Progenitor cell of endocrine pancreas (in vitro differentiated cells): ENCODE measurements around the gene FKBP9. TPM values are rescaled to one million over a fixed set of nuclear protein-coding genes. Genes with fewer than 3 reads are reported as not detected.

ENCODE experiments used
- DNase-seq: peaks from one replicate; pipeline ENCODE4 v3.0.0; 2021; ENCODE audit warnings: low spot score; ENCODE audit not compliant: unreplicated experiment
- H3K27ac Mint-ChIP-seq: 2 replicates; pipeline ENCODE4 v1.8.0; 2021; ENCODE audit warnings: mild to moderate bottlenecking, moderate library complexity, mixed read lengths
- H3K27me3 Mint-ChIP-seq: 2 replicates; pipeline ENCODE4 v1.8.0; 2021; ENCODE audit warnings: mixed read lengths
- H3K36me3 Mint-ChIP-seq: 2 replicates; pipeline ENCODE4 v1.8.0; 2022; ENCODE audit warnings: mixed read lengths; ENCODE audit not compliant: insufficient read depth
- H3K4me1 Mint-ChIP-seq: 2 replicates; pipeline ENCODE4 v1.8.0; 2021; ENCODE audit warnings: low read depth, mixed read lengths
- H3K4me3 Mint-ChIP-seq: 2 replicates; pipeline ENCODE4 v1.8.0; 2021; ENCODE audit warnings: low read depth, mild to moderate bottlenecking, moderate library complexity, mixed read lengths
- H3K9me3 Mint-ChIP-seq: 2 replicates; pipeline ENCODE4 v1.8.0; 2021; ENCODE audit warnings: low read depth, mixed read lengths
- CTCF ChIP-seq: fragments of 200-600 bp; sonication (generic); IDR thresholded peaks from one replicate; pipeline ENCODE4 v1.5.0; 2021; ENCODE audit warnings: antibody characterized with exemption, mild to moderate bottlenecking; ENCODE audit not compliant: unreplicated experiment
- total RNA-seq: library from RNA; stranded (reverse); gene quantifications from 2 replicates; pipeline ENCODE4 v1.2.1, GENCODE V29; 2021

FKBP9 gene
- total RNA-seq, 1 donor from 2014 or later = 86.4 TPM

- no peak for DNase-seq
- no peaks in the 10 kb centered on the region for H3K9me3 Mint-ChIP-seq
- H3K27me3 Mint-ChIP-seq = no peaks in the 10 kb centered on the region
- H3K4me1 Mint-ChIP-seq = peaks cover 13% of the 10 kb centered on the region
- no peak overlapping the region for H3K4me3 Mint-ChIP-seq
- no peak overlapping the region for H3K27ac Mint-ChIP-seq
- H3K36me3 Mint-ChIP-seq = peaks cover 11% of the 10 kb centered on the region
- no peak for TF ChIP-seq CTCF
Measured at GRCh38 chr7:32936689-32937088, 20.6 kb upstream of the FKBP9 start.

- peaks cover 18% of the 10 kb centered on the region for H3K4me1 Mint-ChIP-seq
- H3K36me3 Mint-ChIP-seq = peaks cover 11% of the 10 kb centered on the region
- no peak for TF ChIP-seq CTCF
- H3K27ac Mint-ChIP-seq = no peak overlapping the region
- no peak overlapping the region for H3K4me3 Mint-ChIP-seq
- H3K27me3 Mint-ChIP-seq = no peaks in the 10 kb centered on the region
- DNase-seq = no peak
- H3K9me3 Mint-ChIP-seq = no peaks in the 10 kb centered on the region
Measured at GRCh38 chr7:32937344-32938174, 19.7 kb upstream of the FKBP9 start.

GRCh38 chr7:32941181-32941580 is 16.1 kb upstream of the FKBP9 start:
- Mint-ChIP-seq H3K4me1 (peaks cover 16% of the 10 kb centered on the region), H3K27me3 (peaks cover 6% of the 10 kb centered on the region), H3K9me3 (peaks cover 3% of the 10 kb centered on the region), H3K4me3 (peak overlapping the region; percentile 85), H3K36me3 (peaks cover 10% of the 10 kb centered on the region), H3K27ac (peak overlapping the region; percentile 94)
- no peak for TF ChIP-seq CTCF
- DNase-seq = no peak

GRCh38 chr7:32941681-32942414 is 15.4 kb upstream of the FKBP9 start:
- TF ChIP-seq CTCF = no peak

GRCh38 chr7:32942415-32943251 is 14.6 kb upstream of the FKBP9 start:
- Mint-ChIP-seq H3K9me3 (peaks cover 3% of the 10 kb centered on the region), H3K27me3 (peaks cover 6% of the 10 kb centered on the region), H3K36me3 (peaks cover 9% of the 10 kb centered on the region), H3K4me1 (peaks cover 15% of the 10 kb centered on the region), H3K4me3 (peak overlapping the region; percentile 85), H3K27ac (peak overlapping the region; percentile 94)
- peak; percentile 61 for TF ChIP-seq CTCF
- DNase-seq = peak; percentile 70

More at GRCh38 chr7:32941681-32942414, 15.4 kb upstream of the FKBP9 start:
- H3K4me3 Mint-ChIP-seq = peak overlapping the region; percentile 85
- H3K27ac Mint-ChIP-seq = peak overlapping the region; percentile 94
- peaks cover 3% of the 10 kb centered on the region for H3K9me3 Mint-ChIP-seq
- no peak for DNase-seq
- H3K4me1 Mint-ChIP-seq = peaks cover 15% of the 10 kb centered on the region
- peaks cover 9% of the 10 kb centered on the region for H3K36me3 Mint-ChIP-seq
- peaks cover 6% of the 10 kb centered on the region for H3K27me3 Mint-ChIP-seq
